Cardiac fibroblast (primary cell): ENCODE results near the gene NCOA3.
"Not testable (repeated sequence)": the region's sequence is repeated elsewhere in the genome, so short reads cannot be mapped to it uniquely, and the experiment has no call there.

Source experiments
- DNase-seq, 2 donors: peaks; one replicate each; pipeline versions ENCODE4 v3.0.0 to v3.0.0-alpha.2; 2010; ENCODE audit warnings: low read depth in 2 of 2
- H3K4me3 ChIP-seq, 2 donors: replicated peaks in 1 of 2; 1 replicate in 1 of 2; 2 replicates in 1 of 2; pipeline ENCODE4 v1.5.1; 2011; ENCODE audit warnings: low read depth in 2 of 2, low read length in 2 of 2, mild to moderate bottlenecking in 2 of 2, moderate library complexity in 1 of 2
- TF ChIP-seq, protein P1 (sequence below): IDR thresholded peaks from one replicate; pipeline ENCODE4 v1.5.1; 2011; ENCODE audit warnings: low read depth, mild to moderate bottlenecking, low read length, inconsistent platforms

The NCOA3 gene

DNA sequence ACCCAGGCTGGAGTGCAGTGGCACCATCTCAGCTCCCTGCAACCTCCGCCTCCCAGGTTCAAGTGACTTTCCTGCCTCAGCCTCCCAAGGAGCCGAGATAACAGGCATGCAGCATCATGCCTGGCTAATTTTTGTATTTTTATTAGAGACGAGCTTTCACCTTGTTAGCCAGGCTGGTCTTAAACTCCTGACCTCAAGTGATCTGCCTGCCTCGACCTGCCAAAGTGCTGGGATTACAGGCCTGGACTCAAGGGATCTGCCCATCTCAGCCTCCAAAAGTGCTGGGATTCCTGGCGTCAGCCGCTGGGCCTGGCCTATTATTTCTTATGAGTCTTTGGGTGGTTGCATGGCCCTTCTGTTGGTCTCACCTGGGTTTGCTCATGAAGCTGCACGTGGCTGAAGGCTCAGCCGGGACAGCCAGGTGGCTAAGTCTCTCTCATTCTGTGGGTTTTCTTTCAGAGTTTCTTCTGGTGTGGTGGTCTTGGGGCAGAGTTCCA lies 45.6 kb upstream of the NCOA3 start:
- no peak for DNase-seq
- TF ChIP-seq, protein P1, sequence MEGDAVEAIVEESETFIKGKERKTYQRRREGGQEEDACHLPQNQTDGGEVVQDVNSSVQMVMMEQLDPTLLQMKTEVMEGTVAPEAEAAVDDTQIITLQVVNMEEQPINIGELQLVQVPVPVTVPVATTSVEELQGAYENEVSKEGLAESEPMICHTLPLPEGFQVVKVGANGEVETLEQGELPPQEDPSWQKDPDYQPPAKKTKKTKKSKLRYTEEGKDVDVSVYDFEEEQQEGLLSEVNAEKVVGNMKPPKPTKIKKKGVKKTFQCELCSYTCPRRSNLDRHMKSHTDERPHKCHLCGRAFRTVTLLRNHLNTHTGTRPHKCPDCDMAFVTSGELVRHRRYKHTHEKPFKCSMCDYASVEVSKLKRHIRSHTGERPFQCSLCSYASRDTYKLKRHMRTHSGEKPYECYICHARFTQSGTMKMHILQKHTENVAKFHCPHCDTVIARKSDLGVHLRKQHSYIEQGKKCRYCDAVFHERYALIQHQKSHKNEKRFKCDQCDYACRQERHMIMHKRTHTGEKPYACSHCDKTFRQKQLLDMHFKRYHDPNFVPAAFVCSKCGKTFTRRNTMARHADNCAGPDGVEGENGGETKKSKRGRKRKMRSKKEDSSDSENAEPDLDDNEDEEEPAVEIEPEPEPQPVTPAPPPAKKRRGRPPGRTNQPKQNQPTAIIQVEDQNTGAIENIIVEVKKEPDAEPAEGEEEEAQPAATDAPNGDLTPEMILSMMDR: no peak
- no peak overlapping the region for H3K4me3 ChIP-seq

- TF ChIP-seq, protein P1: no peak
- peak; percentile 56 to 89 for DNase-seq
- no peak overlapping the region for H3K4me3 ChIP-seq
Measured at GRCh38 chr20:47456952-47457724, 44.5 kb upstream of the NCOA3 start.

- not testable (repeated sequence) for H3K4me3 ChIP-seq, DNase-seq
Measured at GRCh38 chr20:47458280-47459050, 43.2 kb upstream of the NCOA3 start.

- no peak for DNase-seq
- no peak overlapping the region for H3K4me3 ChIP-seq
- TF ChIP-seq, protein P1: no peak
Measured at GRCh38 chr20:47459344-47460073, 42.2 kb upstream of the NCOA3 start.

- not testable (repeated sequence) for DNase-seq, H3K4me3 ChIP-seq
Measured at GRCh38 chr20:47460761-47461112, 41.0 kb upstream of the NCOA3 start.

- H3K4me3 ChIP-seq: no peak overlapping the region
- DNase-seq: no peak
- TF ChIP-seq, protein P1: no peak
Measured at GRCh38 chr20:47461120-47461685, 40.5 kb upstream of the NCOA3 start.

DNA sequence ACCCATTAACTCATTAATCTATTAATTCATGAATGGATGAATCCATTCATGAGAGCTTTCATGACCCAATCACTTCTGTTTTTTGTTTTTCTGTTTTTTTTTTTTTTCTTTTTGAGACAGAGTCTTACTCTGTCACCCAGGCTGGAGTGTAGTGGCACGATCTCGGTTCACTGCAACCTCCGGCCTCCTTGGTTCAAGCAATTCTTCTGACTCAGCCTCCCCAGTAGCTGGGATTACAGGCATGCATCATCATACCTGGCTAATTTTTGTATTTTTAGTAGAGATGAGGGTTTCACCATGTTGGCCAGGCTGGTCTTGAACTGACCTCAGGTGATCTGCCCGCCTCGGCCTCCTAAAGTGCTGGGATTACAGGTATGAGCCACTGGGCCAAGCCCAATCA lies 39.8 kb upstream of the NCOA3 start:
- H3K4me3 ChIP-seq, DNase-seq: not testable (repeated sequence)
